ENCODE results near the gene MAP2K6. TPM values are rescaled to one million over a fixed set of nuclear protein-coding genes. Genes with fewer than 3 reads are reported as not detected.

Gene MAP2K6
- total and polyA plus RNA-seq, 10 donors = 3.4 to 36.3 (median 10.2) TPM

GRCh38 chr17:69581061-69581961 is 166.8 kb downstream of the MAP2K6 start:
- 13 to 27% (median 21%) methylated on average over 18 of the region's 18 CpGs for WGBS, 5 donors
- no peak for TF ChIP-seq POLR2AphosphoS5 (IDR thresholded peaks at IDR 0.05)
- intact Hi-C loops (cut with DNase I; ENCODE audit: low total_unique reads) = no loop called here
- no peaks in the 10 kb centered on the region for H3K9me3 ChIP-seq
- H3K36me3 ChIP-seq = no peaks in the 10 kb centered on the region
- H3K27ac ChIP-seq = peak overlapping the region in 2 of 8 donors; percentile 20 to 22
- H3K4me3 ChIP-seq = peak overlapping the region in 7 of 8 donors; percentile 9 to 62 (median 19)
- no peak for DNase-seq
- H3K4me1 ChIP-seq = peaks cover 0 to 19% (median 12%) of the 10 kb centered on the region in 6 donors
- peaks cover 0 to 6% (median 0%) of the 10 kb centered on the region in 7 donors for H3K27me3 ChIP-seq (replicated peaks in 1 of 7)

- 44 to 81% (median 69%) methylated on average over 2 of the region's 2 CpGs for WGBS, 5 donors
- H3K4me3 ChIP-seq = no peak overlapping the region
- no peak for TF ChIP-seq POLR2A (IDR thresholded peaks at IDR 0.05)
- no peak for TF ChIP-seq POLR2AphosphoS5 (IDR thresholded peaks at IDR 0.05)
- TF ChIP-seq CTCF (IDR thresholded peaks at IDR 0.05 in 8 of 11, conservative IDR thresholded peaks at IDR 0.05 in 3 of 11) = no peak
- H3K9me3 ChIP-seq = peaks cover 0 to 4% (median 0%) of the 10 kb centered on the region in 8 donors
- H3K4me1 ChIP-seq = no peaks in the 10 kb centered on the region
- H3K27me3 ChIP-seq (replicated peaks in 1 of 7) = no peaks in the 10 kb centered on the region
- no peaks in the 10 kb centered on the region for H3K36me3 ChIP-seq
- no peak overlapping the region for H3K27ac ChIP-seq
- intact Hi-C loops (cut with DNase I; ENCODE audit: low total_unique reads) = no loop called here
- no peak for DNase-seq
These were observed 173.8 kb downstream of the MAP2K6 start for GRCh38 chr17:69588316-69588715.

GRCh38 chr17:69588827-69589239 is 174.3 kb downstream of the MAP2K6 start:
- WGBS, 5 donors = 69 to 80% (median 73%) methylated on average over 5 of the region's 5 CpGs
- H3K9me3 ChIP-seq = peaks cover 0 to 4% (median 0%) of the 10 kb centered on the region in 8 donors
- H3K4me3 ChIP-seq = no peak overlapping the region
- intact Hi-C loops (cut with DNase I; ENCODE audit: low total_unique reads) = no loop called here
- no peaks in the 10 kb centered on the region for H3K27me3 ChIP-seq (replicated peaks in 1 of 7)
- no peak overlapping the region for H3K27ac ChIP-seq
- H3K4me1 ChIP-seq = no peaks in the 10 kb centered on the region
- DNase-seq = no peak
- no peaks in the 10 kb centered on the region for H3K36me3 ChIP-seq
- TF ChIP-seq CTCF (IDR thresholded peaks at IDR 0.05 in 8 of 11, conservative IDR thresholded peaks at IDR 0.05 in 3 of 11) (no peak), POLR2A (IDR thresholded peaks at IDR 0.05) (no peak), POLR2AphosphoS5 (IDR thresholded peaks at IDR 0.05) (no peak)

GRCh38 chr17:69590671-69591070 is 176.2 kb downstream of the MAP2K6 start:
- no peak overlapping the region for H3K27ac ChIP-seq
- H3K4me3 ChIP-seq = no peak overlapping the region
- DNase-seq = no peak
- no peak for TF ChIP-seq POLR2AphosphoS5 (IDR thresholded peaks at IDR 0.05)
- 74 to 95% (median 93%) methylated on average over 1 of the region's 1 CpG for WGBS, 5 donors
- peaks cover 0 to 4% (median 0%) of the 10 kb centered on the region in 8 donors for H3K9me3 ChIP-seq
- no peaks in the 10 kb centered on the region for H3K4me1 ChIP-seq
- intact Hi-C loops (cut with DNase I; ENCODE audit: low total_unique reads) = no loop called here
- no peaks in the 10 kb centered on the region for H3K27me3 ChIP-seq (replicated peaks in 1 of 7)
- H3K36me3 ChIP-seq = no peaks in the 10 kb centered on the region

GRCh38 chr17:69592692-69593350 is 178.3 kb downstream of the MAP2K6 start:
- Histone ChIP-seq H3K27me3 (replicated peaks in 1 of 7) (no peaks in the 10 kb centered on the region), H3K4me1 (no peaks in the 10 kb centered on the region), H3K36me3 (no peaks in the 10 kb centered on the region), H3K27ac (no peak overlapping the region), H3K4me3 (no peak overlapping the region), H3K9me3 (peaks cover 0 to 4% (median 0%) of the 10 kb centered on the region in 8 donors)
- no peak for DNase-seq
- TF ChIP-seq CTCF (IDR thresholded peaks at IDR 0.05 in 8 of 11, conservative IDR thresholded peaks at IDR 0.05 in 3 of 11) (no peak), POLR2A (IDR thresholded peaks at IDR 0.05) (no peak), POLR2AphosphoS5 (IDR thresholded peaks at IDR 0.05) (no peak)
- intact Hi-C loops (cut with DNase I; ENCODE audit: low total_unique reads) = no loop called here
- WGBS, 5 donors = 62 to 73% (median 70%) methylated on average over 3 of the region's 3 CpGs

All from spleen (tissue), 11 donors.